Endodermal cell (in vitro differentiated cells): ENCODE measurements around the gene TAL2. TPM values are rescaled to one million over a fixed set of nuclear protein-coding genes. Genes with fewer than 3 reads are reported as not detected.

ENCODE experiments used
- DNase-seq: peaks from one replicate; pipeline ENCODE4 v3.0.0-alpha.2; 2017
- H3K27ac ChIP-seq: 2 replicates; pipeline ENCODE4 v1.5.1; 2013; ENCODE audit warnings: mild to moderate bottlenecking, low read depth, low read length, moderate library complexity
- H3K27me3 ChIP-seq: 2 replicates; pipeline ENCODE4 v1.6.1; 2013; ENCODE audit warnings: mild to moderate bottlenecking, low read length, moderate library complexity; ENCODE audit not compliant: insufficient read depth, control insufficient read depth, poor library complexity, severe bottlenecking
- H3K36me3 ChIP-seq: 2 replicates; pipeline ENCODE4 v1.7.0; 2013; ENCODE audit warnings: mild to moderate bottlenecking, low read length, moderate library complexity; ENCODE audit not compliant: control insufficient read depth, insufficient read depth
- H3K4me1 ChIP-seq: one replicate; pipeline ENCODE4 v1.7.0; 2013; ENCODE audit warnings: low read length; ENCODE audit not compliant: control insufficient read depth, insufficient read depth
- H3K4me3 ChIP-seq: 2 replicates; pipeline ENCODE4 v1.5.1; 2013; ENCODE audit warnings: mild to moderate bottlenecking, low read length, moderate library complexity
- H3K9ac ChIP-seq: 2 replicates; pipeline ENCODE4 v1.6.1; 2013; ENCODE audit warnings: mild to moderate bottlenecking, low read length, moderate library complexity; ENCODE audit not compliant: poor library complexity, severe bottlenecking; ENCODE audit errors: extremely low read depth
- H3K9me3 ChIP-seq: 2 replicates; pipeline ENCODE4 v1.6.1; 2013; ENCODE audit warnings: mild to moderate bottlenecking, low read length, moderate library complexity; ENCODE audit not compliant: control insufficient read depth
- H3K27ac Mint-ChIP-seq: 2 replicates; pipeline ENCODE4 v1.8.0; 2020; ENCODE audit warnings: mixed read lengths
- H3K27me3 Mint-ChIP-seq: 2 replicates; pipeline ENCODE4 v1.8.0; 2021; ENCODE audit warnings: mild to moderate bottlenecking, mixed read lengths; ENCODE audit not compliant: insufficient read depth
- H3K36me3 Mint-ChIP-seq: 2 replicates; pipeline ENCODE4 v1.8.0; 2020; ENCODE audit warnings: low read depth, mixed read lengths
- H3K4me1 Mint-ChIP-seq: 2 replicates; pipeline ENCODE4 v1.8.0; 2020; ENCODE audit warnings: mixed read lengths
- H3K4me3 Mint-ChIP-seq: 2 replicates; pipeline ENCODE4 v1.8.0; 2020; ENCODE audit warnings: mild to moderate bottlenecking, moderate library complexity, mixed read lengths
- H3K9me3 Mint-ChIP-seq: 2 replicates; pipeline ENCODE4 v1.8.0; 2020; ENCODE audit warnings: mild to moderate bottlenecking, mixed read lengths
- CTCF ChIP-seq: fragments of 200-600 bp; sonication (generic); conservative IDR thresholded peaks from 2 replicates; pipeline ENCODE4 v1.5.0; 2021; ENCODE audit warnings: antibody characterized with exemption, mild to moderate bottlenecking
- WGBS, 2 experiments: methylation state at CpG; one replicate each; pipeline versions ENCODE4 v1.1.5 to v1.1.7; 2013; ENCODE audit warnings: missing lambda C conversion rate in 2 of 2, mixed read lengths in 1 of 2; ENCODE audit not compliant: insufficient coverage in 1 of 2, insufficient read length in 1 of 2; 5-methylcytosine and 5-hydroxymethylcytosine counted together
- total RNA-seq, 2 donors: library from RNA; stranded (reverse); fragmentation: NEBNext Ultra II Directional in 1 of 2; extraction: Animal tissue kit (Norgen Biotek cat#: 25700) in 1 of 2; gene quantifications; 2 replicates in 1 of 2; 3 replicates in 1 of 2; pipeline ENCODE4 v1.2.1, GENCODE V29; 2021

TAL2 gene
- total RNA-seq, 2 donors from 2014 or later = 4.1 to 7.0 TPM

DNA sequence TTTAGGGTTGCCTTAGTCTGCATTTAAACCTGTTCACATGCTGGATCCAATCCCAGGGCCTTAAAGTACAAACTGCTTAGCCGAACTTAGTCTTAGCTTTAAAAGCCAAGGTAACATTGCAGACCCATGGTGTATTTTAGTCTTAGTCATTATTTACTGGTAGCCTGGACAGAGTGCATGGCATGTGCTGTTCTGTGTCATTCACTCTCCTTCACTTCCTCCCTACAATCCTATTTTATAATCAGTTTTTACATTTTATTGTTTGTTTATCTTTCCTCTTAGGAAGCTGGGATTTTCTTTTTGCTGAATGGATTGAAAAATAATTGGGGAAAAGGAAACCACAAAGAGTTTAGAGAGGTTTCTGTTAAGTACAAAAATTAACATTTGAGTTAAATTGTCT, 29.4 kb upstream of the TAL2 start:
- Histone ChIP-seq H3K36me3 (peaks cover 5% of the 10 kb centered on the region), H3K27ac (no peak overlapping the region), H3K27me3 (no peaks in the 10 kb centered on the region), H3K9me3 (no peaks in the 10 kb centered on the region), H3K4me1 (no peaks in the 10 kb centered on the region), H3K4me3 (no peak overlapping the region), H3K9ac (no peak overlapping the region)
- 80 to 94% methylated on average over 1 of the region's 1 CpG for WGBS, 2 experiments
- Mint-ChIP-seq H3K27ac (no peak overlapping the region), H3K4me3 (no peak overlapping the region), H3K27me3 (no peaks in the 10 kb centered on the region), H3K4me1 (no peaks in the 10 kb centered on the region), H3K9me3 (no peaks in the 10 kb centered on the region), H3K36me3 (peaks cover 2% of the 10 kb centered on the region)
- TF ChIP-seq CTCF = no peak
- no peak for DNase-seq

GRCh38 chr9:105633411-105633810, 28.8 kb upstream of the TAL2 start:
- no peaks in the 10 kb centered on the region for H3K9me3 ChIP-seq
- 94 to 100% methylated on average over 2 to 3 of the region's 3 CpGs for WGBS, 2 experiments
- Mint-ChIP-seq H3K36me3 (peaks cover 2% of the 10 kb centered on the region), H3K4me3 (no peak overlapping the region), H3K27me3 (no peaks in the 10 kb centered on the region), H3K27ac (no peak overlapping the region), H3K4me1 (no peaks in the 10 kb centered on the region), H3K9me3 (no peaks in the 10 kb centered on the region)
- H3K4me3 ChIP-seq = no peak overlapping the region
- no peak overlapping the region for H3K9ac ChIP-seq
- no peaks in the 10 kb centered on the region for H3K27me3 ChIP-seq
- no peak for DNase-seq
- no peaks in the 10 kb centered on the region for H3K4me1 ChIP-seq
- TF ChIP-seq CTCF = no peak
- no peak overlapping the region for H3K27ac ChIP-seq
- H3K36me3 ChIP-seq = peaks cover 5% of the 10 kb centered on the region

GRCh38 chr9:105636331-105636730, 25.9 kb upstream of the TAL2 start:
- Mint-ChIP-seq H3K9me3 (no peaks in the 10 kb centered on the region), H3K27me3 (no peaks in the 10 kb centered on the region)
- TF ChIP-seq CTCF = no peak

More at GRCh38 chr9:105636331-105636730, 25.9 kb upstream of the TAL2 start:
- Histone ChIP-seq H3K27ac (no peak overlapping the region), H3K27me3 (no peaks in the 10 kb centered on the region), H3K9ac (no peak overlapping the region), H3K36me3 (peaks cover 5% of the 10 kb centered on the region), H3K9me3 (no peaks in the 10 kb centered on the region), H3K4me3 (no peak overlapping the region), H3K4me1 (no peaks in the 10 kb centered on the region)
- DNase-seq = no peak
- no peaks in the 10 kb centered on the region for H3K4me1 Mint-ChIP-seq
- 83 to 91% methylated on average over 1 of the region's 1 CpG for WGBS, 2 experiments
- H3K36me3 Mint-ChIP-seq = no peaks in the 10 kb centered on the region
- no peak overlapping the region for H3K27ac Mint-ChIP-seq
- H3K4me3 Mint-ChIP-seq = no peak overlapping the region
